ENCODE measurements around the gene OOSP4B. TPM values are rescaled to one million over a fixed set of nuclear protein-coding genes. Genes with fewer than 3 reads are reported as not detected.

Gene OOSP4B
- not detected in 5 replicates for total RNA-seq (2022; extraction: Qiagen RNA extraction; ENCODE audit: low read depth)

GRCh38 chr11:60016881-60017280, at the start of gene OOSP4B:
Gene OOSP4B, plus strand, starts transcription at chr11:60017181.

GRCh38 chr11:60040109-60040508, 23.1 kb downstream of the OOSP4B start, which contains the start of gene OOSP2:
Gene OOSP2, plus strand, starts transcription at chr11:60040409. Its CDS starts 51 bp downstream, at chr11:60040460.

GRCh38 chr11:60056349-60056969, 39.5 kb downstream of the OOSP4B start, which contains the start of gene MS4A3:
Gene MS4A3, plus strand, starts transcription at chr11:60056665. Its CDS starts 4,496 bp downstream, at chr11:60061161.

Other genes with a start within 250 kb of the OOSP4B start
- gene MRPL16, start 206.4 kb upstream of the OOSP4B start, total RNA-seq (2022; extraction: Qiagen RNA extraction; ENCODE audit: low read depth) = 62.6 to 68.1 TPM (median 66.4 TPM) in 5 replicates
- not detected in 5 replicates for gene CBLIF, start 171.7 kb upstream of the OOSP4B start, total RNA-seq (2022; extraction: Qiagen RNA extraction; ENCODE audit: low read depth)
- 0.20 to 0.54 TPM (median 0.34 TPM) in 4 of 5 replicates, not detected in the other for gene TCN1, start 150.7 kb upstream of the OOSP4B start, total RNA-seq (2022; extraction: Qiagen RNA extraction; ENCODE audit: low read depth)
- not detected in 5 replicates for gene OOSP3, start 138.4 kb upstream of the OOSP4B start, total RNA-seq (2022; extraction: Qiagen RNA extraction; ENCODE audit: low read depth)
- gene OOSP1, start 78.7 kb upstream of the OOSP4B start, total RNA-seq (2022; extraction: Qiagen RNA extraction; ENCODE audit: low read depth) = not detected in 5 replicates
- gene OOSP4A, start 53.1 kb upstream of the OOSP4B start, total RNA-seq (2022; extraction: Qiagen RNA extraction; ENCODE audit: low read depth) = not detected in 5 replicates
- gene OOSP2, start 23.2 kb downstream of the OOSP4B start, total RNA-seq (2022; extraction: Qiagen RNA extraction; ENCODE audit: low read depth) = not detected in 5 replicates
- not detected in 5 replicates for gene MS4A3, start 39.5 kb downstream of the OOSP4B start, total RNA-seq (2022; extraction: Qiagen RNA extraction; ENCODE audit: low read depth)
- not detected in 5 replicates for gene MS4A2, start 71.5 kb downstream of the OOSP4B start, total RNA-seq (2022; extraction: Qiagen RNA extraction; ENCODE audit: low read depth)
- gene MS4A6A, start 165.9 kb downstream of the OOSP4B start, total RNA-seq (2022; extraction: Qiagen RNA extraction; ENCODE audit: low read depth) = not detected in 5 replicates
- not detected in 5 replicates for gene MS4A4E, start 226.0 kb downstream of the OOSP4B start, total RNA-seq (2022; extraction: Qiagen RNA extraction; ENCODE audit: low read depth)